PC-3 (cell line): ENCODE results near the gene ARHGAP42.

Experiments used
- CTCF ChIP-seq: fragments of 300-600 bp; sonication (generic); conservative IDR thresholded peaks from 2 replicates; pipeline ENCODE4 v1.5.1; 2017; ENCODE audit warnings: antibody characterized with exemption, low read depth, mild to moderate bottlenecking, low read length
- EZH2phosphoT487 ChIP-seq: fragments of 300-600 bp; sonication (generic); IDR thresholded peaks from 2 replicates; pipeline ENCODE4 v1.6.1; 2018; ENCODE audit warnings: mild to moderate bottlenecking, antibody characterized with exemption, low read length, borderline replicate concordance

GRCh38 chr11:100870138-100870537, 183.1 kb downstream of the ARHGAP42 start:
- no peak for TF ChIP-seq CTCF
- no peak for TF ChIP-seq EZH2phosphoT487
